ENCODE measurements around the gene FOXP1. TPM values are rescaled to one million over a fixed set of nuclear protein-coding genes. Genes with fewer than 3 reads are reported as not detected.

Gene FOXP1
- total and polyA plus RNA-seq, 2 of the 13 experiments (the other 11 are each of a cell fraction or from before 2014, with no cell fraction given) = 40.4 to 59.0 TPM

DNA sequence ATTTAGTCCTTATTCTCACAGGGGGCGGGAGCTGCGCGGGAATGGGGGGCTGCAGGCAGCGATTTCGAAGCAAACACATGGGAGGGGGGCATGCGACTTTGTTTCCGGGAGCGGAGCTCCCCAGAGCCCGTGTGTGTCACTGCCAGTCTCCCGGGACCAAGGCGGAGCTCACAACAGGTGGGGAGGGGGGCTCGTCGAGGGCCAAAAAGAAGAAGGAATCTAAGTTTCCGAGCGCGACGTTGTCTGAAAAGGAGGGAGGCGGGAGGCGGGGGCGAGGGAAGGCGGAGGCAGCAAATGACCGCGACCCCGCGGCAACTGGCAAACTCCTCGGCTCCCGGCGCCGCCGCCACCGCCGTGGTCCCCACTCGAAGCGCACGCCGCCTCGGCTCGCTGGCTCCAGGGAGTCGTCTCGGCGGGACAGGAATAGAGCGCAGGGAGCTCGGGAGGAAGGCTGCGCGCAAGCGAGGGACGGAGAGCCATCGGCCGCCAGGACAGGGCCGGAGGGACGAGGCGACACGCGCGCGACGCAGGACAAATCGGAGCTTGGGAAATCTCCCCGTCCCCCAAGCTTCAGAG, 1.4 kb downstream of the FOXP1 start (continued):
- no peak for TF ChIP-seq GMEB2 (CRISPR knock-in tag; IDR thresholded peaks at IDR 0.05; ENCODE audit: low read depth)
- no peak for TF ChIP-seq LCORL (IDR thresholded peaks at IDR 0.05)
- peak; percentile 44; the same call in 1 of the 2 replicates for TF ChIP-seq LCORL (CRISPR knock-in tag; IDR thresholded peaks at IDR 0.05)
- no peak for TF ChIP-seq ZSCAN9 (CRISPR knock-in tag; IDR thresholded peaks at IDR 0.05; ENCODE audit: borderline replicate concordance)
- TF ChIP-seq, protein P1, sequence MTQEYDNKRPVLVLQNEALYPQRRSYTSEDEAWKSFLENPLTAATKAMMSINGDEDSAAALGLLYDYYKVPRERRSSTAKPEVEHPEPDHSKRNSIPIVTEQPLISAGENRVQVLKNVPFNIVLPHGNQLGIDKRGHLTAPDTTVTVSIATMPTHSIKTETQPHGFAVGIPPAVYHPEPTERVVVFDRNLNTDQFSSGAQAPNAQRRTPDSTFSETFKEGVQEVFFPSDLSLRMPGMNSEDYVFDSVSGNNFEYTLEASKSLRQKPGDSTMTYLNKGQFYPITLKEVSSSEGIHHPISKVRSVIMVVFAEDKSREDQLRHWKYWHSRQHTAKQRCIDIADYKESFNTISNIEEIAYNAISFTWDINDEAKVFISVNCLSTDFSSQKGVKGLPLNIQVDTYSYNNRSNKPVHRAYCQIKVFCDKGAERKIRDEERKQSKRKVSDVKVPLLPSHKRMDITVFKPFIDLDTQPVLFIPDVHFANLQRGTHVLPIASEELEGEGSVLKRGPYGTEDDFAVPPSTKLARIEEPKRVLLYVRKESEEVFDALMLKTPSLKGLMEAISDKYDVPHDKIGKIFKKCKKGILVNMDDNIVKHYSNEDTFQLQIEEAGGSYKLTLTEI (CRISPR knock-in tag; conservative IDR thresholded peaks at IDR 0.05) = no peak
- TF ChIP-seq ZNF207 (IDR thresholded peaks at IDR 0.05; ENCODE audit: borderline replicate concordance) = no peak
- no peak for TF ChIP-seq ZFP82 (CRISPR knock-in tag; IDR thresholded peaks at IDR 0.05; ENCODE audit: borderline replicate concordance)
- TF ChIP-seq HNF4A (CRISPR knock-in tag; IDR thresholded peaks at IDR 0.05) = no peak
- peak; percentile 59; the same call in 1 of the 2 replicates for TF ChIP-seq ZGPAT (CRISPR knock-in tag; IDR thresholded peaks at IDR 0.05)
- no peak for TF ChIP-seq ZNF570 (CRISPR knock-in tag; IDR thresholded peaks at IDR 0.05; ENCODE audit: borderline replicate concordance)
- no peak for TF ChIP-seq CENPT (CRISPR knock-in tag; IDR thresholded peaks at IDR 0.05; ENCODE audit: low read depth)
- no peak for TF ChIP-seq IKZF1 (IDR thresholded peaks at IDR 0.05)
- no peak for TF ChIP-seq TEF (CRISPR knock-in tag; IDR thresholded peaks at IDR 0.05)
- no peak for TF ChIP-seq NBN (conservative IDR thresholded peaks at IDR 0.05)
- TF ChIP-seq YEATS2 (CRISPR knock-in tag; IDR thresholded peaks at IDR 0.05; ENCODE audit: borderline replicate concordance) = no peak
- TF ChIP-seq ZMYM4 (CRISPR knock-in tag; IDR thresholded peaks at IDR 0.05) = no peak; the same call in 1 of the 2 replicates
- TF ChIP-seq ZNF253 (CRISPR knock-in tag; IDR thresholded peaks at IDR 0.05; ENCODE audit: borderline replicate concordance) = no peak
- no peak; the same call in 1 of the 2 replicates for TF ChIP-seq ETV5 (CRISPR knock-in tag; IDR thresholded peaks at IDR 0.05; ENCODE audit: borderline replicate concordance)
- TF ChIP-seq ZNF20 (CRISPR knock-in tag; IDR thresholded peaks at IDR 0.05) = no peak
- peak; percentile 45; the same call in 1 of the 2 replicates for TF ChIP-seq PCBP1 (IDR thresholded peaks at IDR 0.05; ENCODE audit: borderline replicate concordance, low read depth, low read length)
- TF ChIP-seq ZNF556 (CRISPR knock-in tag; IDR thresholded peaks at IDR 0.05; ENCODE audit: borderline replicate concordance) = 0 out of 2 replicates have a peak, but pooled peaks have one; percentile 7
- TF ChIP-seq ZSCAN12 (CRISPR knock-in tag; IDR thresholded peaks at IDR 0.05) = no peak
- TF ChIP-seq ZNF780A (CRISPR knock-in tag; IDR thresholded peaks at IDR 0.05) = no peak
- TF ChIP-seq ZFY (CRISPR knock-in tag; IDR thresholded peaks at IDR 0.05) = no peak
- TF ChIP-seq KLF6 (CRISPR knock-in tag; IDR thresholded peaks at IDR 0.05) = 0 out of 2 replicates have a peak, but pooled peaks have one; percentile 13
